ENCODE data around the gene TBC1D3I.
"Not testable (repeated sequence)": the region's sequence is repeated elsewhere in the genome, so short reads cannot be mapped to it uniquely, and the experiment has no call there.

Gene TBC1D3I
- 0 reads per million in 2 experiments for total RNA-seq

- not testable (repeated sequence) for DNase-seq (ENCODE audit: low read depth)
Observed at GRCh38 chr17:36264470-36264869, at the start of gene TBC1D3I. Gene TBC1D3I, minus strand, starts transcription at chr17:36264570. Its CDS starts 1,585 bp downstream, at chr17:36262985.

GRCh38 chr17:36295161-36295560 lies 30.8 kb upstream of the TBC1D3I start:
- not testable (repeated sequence) for DNase-seq (ENCODE audit: low read depth)

DNA sequence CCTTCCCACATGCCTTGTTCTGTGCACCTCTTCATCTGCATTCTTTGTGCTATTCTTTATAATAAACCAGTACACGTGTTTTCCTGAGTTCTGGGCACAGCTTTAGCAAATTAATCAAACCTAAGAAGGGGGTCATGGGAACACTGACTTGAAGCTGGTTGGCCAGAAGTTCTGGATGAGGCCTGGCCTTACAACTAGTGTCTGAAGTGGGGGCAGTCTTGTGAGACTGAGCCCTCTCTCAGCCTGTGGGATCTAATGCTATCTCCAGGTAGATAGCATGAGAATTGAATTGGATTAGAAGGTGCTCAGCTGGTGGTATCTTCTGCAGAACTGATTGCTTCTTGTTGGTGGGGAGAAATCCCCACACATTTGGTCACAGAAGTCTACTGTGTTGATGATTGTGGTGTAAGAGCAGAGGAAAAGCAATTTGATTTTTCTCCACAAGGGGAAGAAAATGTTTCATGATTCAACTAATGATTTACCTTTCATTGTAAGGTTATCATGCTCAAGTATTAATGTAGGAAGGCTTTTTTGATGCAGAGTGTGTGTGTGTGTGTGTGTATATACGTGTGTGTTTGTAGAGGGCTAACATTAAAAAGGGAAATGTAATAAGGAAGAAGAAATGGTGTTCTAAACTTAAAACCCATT lies 25.7 kb upstream of the TBC1D3I start:
- not testable (repeated sequence) for DNase-seq (ENCODE audit: low read depth)

- DNase-seq (ENCODE audit: low read depth): not testable (repeated sequence)
Observed at GRCh38 chr17:36284219-36284618, 19.8 kb upstream of the TBC1D3I start.

GRCh38 chr17:36283256-36283655 lies 18.9 kb upstream of the TBC1D3I start:
- not testable (repeated sequence) for DNase-seq (ENCODE audit: low read depth)

DNA sequence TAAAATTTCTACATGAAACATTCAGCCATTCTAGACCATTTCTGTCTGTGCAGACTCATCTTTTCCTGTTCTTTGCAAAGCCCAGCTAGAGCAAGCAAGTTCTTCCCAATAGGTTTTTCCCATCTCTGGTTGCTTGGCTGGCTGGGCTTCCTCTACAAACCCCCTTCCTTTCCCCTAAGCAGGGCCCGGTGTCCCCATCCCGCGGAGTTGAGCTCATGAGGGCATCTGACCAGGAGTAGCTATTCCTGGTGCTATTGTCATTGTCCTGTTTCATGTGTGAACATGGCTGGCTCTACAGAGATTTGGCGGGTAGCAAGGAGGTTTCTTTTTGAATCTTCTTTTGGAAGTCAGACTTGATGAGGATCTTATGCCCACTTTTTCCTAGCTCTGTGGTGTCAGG lies 22.3 kb downstream of the TBC1D3I start:
- DNase-seq (ENCODE audit: low read depth): not testable (repeated sequence)

- DNase-seq (ENCODE audit: low read depth): not testable (repeated sequence)
Observed at GRCh38 chr17:36229644-36230043, 34.7 kb downstream of the TBC1D3I start.

DNA sequence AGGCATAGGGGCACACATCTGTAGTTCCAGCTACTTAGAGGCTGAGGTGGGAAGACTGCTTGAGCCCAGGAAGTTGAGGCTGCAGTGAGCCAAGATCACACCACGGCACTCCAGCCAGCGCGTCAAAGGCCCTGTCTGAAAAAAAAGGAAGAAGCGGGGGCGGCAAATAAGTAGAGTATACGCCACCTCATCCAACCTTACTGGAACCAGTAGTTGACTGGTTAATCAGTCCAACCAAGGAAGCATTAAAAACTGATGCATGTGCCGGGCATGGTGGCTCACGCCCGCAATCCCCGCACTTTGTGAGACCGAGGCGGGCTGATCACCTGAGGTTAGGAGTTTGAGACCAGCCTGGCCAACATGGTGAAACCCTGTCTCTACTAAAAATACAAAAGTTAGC lies 41.4 kb downstream of the TBC1D3I start:
- DNase-seq (ENCODE audit: low read depth): not testable (repeated sequence)

- DNase-seq (ENCODE audit: low read depth): not testable (repeated sequence)
Observed at GRCh38 chr17:36221581-36222100, 42.7 kb downstream of the TBC1D3I start.

DNA sequence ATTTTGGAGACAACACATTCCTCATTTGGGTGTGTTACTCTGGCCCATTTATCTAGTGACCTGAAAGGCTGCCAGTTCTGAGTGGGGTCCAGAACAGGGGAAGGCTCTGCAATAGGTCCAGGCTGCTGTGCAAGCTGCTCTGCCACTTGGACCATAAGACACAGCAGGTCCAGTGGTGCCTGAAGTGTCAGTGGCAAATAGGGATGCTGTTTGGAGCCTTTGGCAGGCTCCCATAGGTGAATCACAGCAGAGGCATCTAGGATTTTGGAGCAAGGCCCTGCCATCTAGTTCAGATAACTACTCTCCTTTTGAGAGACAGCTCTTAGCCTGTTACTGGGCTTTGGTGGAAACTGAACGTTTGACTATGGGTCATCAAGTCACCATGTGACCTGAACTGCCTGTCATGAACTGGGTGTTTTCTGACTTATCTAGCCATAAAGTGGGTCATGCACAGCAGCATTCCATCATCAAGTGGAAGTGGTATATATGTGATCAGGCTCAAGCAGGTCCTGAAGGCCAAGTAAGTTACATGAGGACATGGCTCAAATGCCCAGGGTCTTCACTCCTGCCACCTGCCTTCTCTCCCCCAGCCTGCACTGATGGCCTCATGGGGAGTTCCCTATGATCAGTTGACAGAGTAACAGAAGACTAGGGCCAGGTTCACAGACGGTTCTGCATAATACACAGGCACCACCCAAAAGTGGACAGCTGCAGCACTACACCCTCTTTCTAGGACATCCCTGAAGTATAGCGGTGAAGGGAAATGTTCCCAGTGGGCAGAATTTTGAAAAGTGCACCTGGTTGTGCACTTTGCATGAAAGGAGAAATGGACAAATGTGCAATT lies 43.4 kb downstream of the TBC1D3I start:
- not testable (repeated sequence) for DNase-seq (ENCODE audit: low read depth)

- DNase-seq (ENCODE audit: low read depth): not testable (repeated sequence)
Observed at GRCh38 chr17:36219556-36219955, 44.8 kb downstream of the TBC1D3I start.

GRCh38 chr17:36215406-36216308 lies 48.7 kb downstream of the TBC1D3I start:
- not testable (repeated sequence) for DNase-seq (ENCODE audit: low read depth)

DNA sequence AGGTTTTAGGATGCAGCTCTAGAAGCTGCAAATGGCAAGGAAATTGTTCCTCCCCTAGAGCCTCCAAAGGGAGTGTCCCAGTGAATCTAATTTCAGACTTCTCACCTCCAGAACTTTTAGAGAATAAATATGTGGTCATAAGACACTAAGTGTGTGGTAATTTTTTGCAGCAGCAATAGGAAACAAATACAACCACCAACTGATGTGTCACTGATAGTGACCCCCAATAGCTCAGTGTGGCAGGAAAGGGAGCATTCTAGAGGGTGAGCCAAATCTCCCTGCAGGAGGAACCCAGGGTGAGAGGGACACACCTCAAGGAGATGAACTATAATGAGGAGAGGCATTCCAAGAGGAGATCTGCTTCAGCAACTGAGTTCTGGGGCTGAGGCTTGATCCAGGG lies 49.5 kb downstream of the TBC1D3I start:
- no peak for DNase-seq (ENCODE audit: low read depth)

- no peak for DNase-seq (ENCODE audit: low read depth)
Observed at GRCh38 chr17:36213695-36214094, 50.7 kb downstream of the TBC1D3I start.

- no peak for DNase-seq (ENCODE audit: low read depth)
Observed at GRCh38 chr17:36212966-36213365, 51.4 kb downstream of the TBC1D3I start.

DNA sequence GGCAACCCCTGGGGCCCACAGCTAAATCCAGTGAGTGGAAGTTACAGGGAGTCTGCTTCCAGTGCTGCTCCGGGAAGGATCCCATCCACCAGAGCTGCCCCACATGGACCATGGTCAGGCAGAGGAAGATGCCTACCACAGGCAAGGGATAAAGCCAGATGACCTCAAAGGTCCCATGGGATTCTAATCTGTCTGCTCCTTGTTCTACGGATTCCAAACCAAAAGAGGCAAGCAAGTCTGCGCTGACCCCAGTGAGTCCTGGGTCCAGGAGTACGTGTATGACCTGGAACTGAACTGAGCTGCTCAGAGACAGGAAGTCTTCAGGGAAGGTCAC lies 52.1 kb downstream of the TBC1D3I start:
- no peak for DNase-seq (ENCODE audit: low read depth)

GRCh38 chr17:36211484-36212271 lies 52.7 kb downstream of the TBC1D3I start:
- not testable (repeated sequence) for DNase-seq (ENCODE audit: low read depth)

DNA sequence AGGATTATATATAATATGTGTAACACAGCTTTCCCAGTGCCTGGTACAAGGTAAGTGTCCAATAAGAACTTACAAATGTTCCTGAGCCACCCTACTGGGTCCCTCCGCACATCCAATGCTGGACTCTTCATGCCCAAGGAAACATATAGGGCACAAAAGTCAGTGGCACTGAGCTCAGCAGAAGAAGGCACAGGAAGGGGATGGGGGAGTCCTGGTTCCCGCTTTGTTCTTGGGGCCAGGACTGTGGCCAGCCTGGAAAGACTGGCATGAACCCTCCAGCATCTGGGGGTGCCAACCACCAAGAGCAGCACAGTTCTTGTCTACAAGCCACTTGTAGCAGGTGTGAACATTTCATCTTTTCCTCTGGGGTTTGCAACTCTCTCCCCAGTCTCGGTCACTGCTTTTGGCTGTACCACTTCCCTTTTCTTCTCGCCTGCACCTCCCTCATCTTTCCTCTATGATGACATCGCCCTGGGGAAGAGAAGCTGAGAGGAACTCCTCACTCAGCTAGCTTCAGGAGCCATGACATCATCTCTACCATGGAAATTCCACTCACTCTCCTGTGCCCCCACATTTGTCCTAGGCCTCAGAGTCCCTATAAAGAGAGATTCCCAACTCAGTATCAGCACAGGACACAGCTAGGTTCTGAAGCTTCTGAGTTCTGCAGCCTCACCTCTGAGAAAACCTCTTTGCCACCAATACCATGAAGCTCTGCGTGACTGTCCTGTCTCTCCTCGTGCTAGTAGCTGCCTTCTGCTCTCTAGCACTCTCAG lies 53.7 kb downstream of the TBC1D3I start, which contains the start of gene CCL4L2:
CCL4L2 (plus strand) TSS at position 625 of the 773 bp plus-strand sequence.
- DNase-seq (ENCODE audit: low read depth): not testable (repeated sequence)

DNA sequence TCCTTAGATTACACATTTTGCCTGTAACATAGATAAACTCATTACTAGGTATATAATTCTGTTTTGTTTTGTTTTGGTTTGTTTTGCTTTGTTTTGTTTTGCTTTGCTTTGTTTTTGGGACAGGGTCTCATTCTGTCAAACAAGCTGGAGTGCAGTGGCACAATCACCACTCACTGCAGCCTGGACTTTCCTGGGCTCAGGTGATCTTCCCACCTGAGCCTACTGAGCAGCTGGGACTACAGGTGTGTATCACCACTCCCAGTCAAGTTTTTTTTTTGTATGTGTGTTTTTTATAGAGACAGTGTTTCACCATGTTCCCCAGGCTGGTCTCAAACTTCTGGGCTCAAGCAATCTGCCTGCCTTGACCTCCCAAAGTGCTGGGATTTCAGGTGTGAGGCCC lies 54.8 kb downstream of the TBC1D3I start:
- no peak for DNase-seq (ENCODE audit: low read depth)

DNA sequence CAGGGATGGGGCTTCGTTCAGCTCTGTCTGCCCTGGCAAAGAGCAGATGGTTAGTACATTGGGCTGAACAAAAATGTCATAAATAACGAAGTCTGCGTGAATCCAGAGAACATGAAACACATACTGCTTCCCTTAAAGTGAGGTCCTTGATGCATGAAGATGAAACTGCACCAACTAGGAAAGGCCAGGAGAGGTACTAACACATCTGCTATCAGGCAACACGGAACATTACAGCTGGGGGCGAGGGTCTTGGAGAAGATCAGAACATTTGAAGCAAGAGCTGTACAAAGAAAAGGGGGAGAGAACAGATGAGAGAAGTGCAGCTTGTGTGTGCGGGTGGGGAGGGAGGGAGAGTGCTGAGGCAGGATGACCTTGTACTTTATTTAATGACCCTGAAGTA lies 57.0 kb downstream of the TBC1D3I start:
- DNase-seq (ENCODE audit: low read depth): not testable (repeated sequence)
